C4-2B (cell line): Measurements from ENCODE around the gene ELFN1.

Experiments used
- H3K27ac ChIP-seq: fragments of 450-650 bp; 2 replicates; pipeline ENCODE4 v1.5.1; 2017
- CTCF ChIP-seq: fragments of 450-650 bp; conservative IDR thresholded peaks from 2 replicates; pipeline ENCODE4 v1.5.1; 2017; ENCODE audit warnings: mild to moderate bottlenecking
- ZFX ChIP-seq: fragments of 450-650 bp; IDR thresholded peaks from 2 replicates; pipeline ENCODE4 v1.6.1; 2017

The ELFN1 gene

DNA sequence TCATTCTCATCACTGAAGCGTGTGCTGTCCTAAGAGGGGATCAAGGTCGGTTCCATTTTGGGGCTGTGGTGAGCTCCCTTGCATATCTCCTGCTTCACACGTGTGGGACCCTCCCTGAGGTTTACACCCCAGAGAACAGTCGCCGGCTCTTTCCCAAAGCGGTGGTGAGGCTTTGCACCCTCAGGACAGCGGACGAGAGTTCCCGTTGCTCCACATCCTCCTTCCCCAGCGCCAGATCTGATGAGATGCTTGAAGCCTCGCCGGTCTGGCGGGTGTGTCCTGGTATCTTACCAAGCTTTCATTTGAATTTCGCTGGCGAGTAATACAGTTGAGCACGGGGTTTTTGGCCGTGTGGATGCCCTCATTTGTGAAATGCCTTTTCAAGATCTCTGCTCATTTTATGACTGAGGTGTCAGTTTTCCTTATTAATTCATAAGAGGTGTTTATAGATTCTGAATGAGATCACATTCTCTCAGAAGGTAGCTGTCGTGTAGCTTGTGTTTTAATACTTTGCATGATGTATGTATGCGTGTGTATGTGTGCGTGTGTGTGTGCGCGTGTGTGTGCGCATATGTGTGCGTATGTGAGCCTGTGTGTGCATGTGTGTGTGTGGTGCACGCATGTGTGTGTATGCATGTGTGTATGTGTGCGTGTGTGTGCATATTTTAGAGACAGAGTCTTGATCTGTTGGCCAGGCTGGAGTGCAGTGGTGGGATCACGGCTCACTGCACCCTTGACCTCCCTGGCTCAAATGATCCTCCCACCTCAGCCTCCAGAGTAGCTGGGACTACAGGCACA is 30.7 kb downstream of the ELFN1 start:
- H3K27ac ChIP-seq = no peak overlapping the region
- TF ChIP-seq CTCF = no peak
- TF ChIP-seq ZFX = no peak

- TF ChIP-seq CTCF = no peak
- no peak for TF ChIP-seq ZFX
- no peak overlapping the region for H3K27ac ChIP-seq
Observed at GRCh38 chr7:1702652-1703051, 32.6 kb downstream of the ELFN1 start.

GRCh38 chr7:1703441-1703840 is 33.4 kb downstream of the ELFN1 start:
- no peak overlapping the region for H3K27ac ChIP-seq
- TF ChIP-seq ZFX = no peak
- no peak for TF ChIP-seq CTCF

DNA sequence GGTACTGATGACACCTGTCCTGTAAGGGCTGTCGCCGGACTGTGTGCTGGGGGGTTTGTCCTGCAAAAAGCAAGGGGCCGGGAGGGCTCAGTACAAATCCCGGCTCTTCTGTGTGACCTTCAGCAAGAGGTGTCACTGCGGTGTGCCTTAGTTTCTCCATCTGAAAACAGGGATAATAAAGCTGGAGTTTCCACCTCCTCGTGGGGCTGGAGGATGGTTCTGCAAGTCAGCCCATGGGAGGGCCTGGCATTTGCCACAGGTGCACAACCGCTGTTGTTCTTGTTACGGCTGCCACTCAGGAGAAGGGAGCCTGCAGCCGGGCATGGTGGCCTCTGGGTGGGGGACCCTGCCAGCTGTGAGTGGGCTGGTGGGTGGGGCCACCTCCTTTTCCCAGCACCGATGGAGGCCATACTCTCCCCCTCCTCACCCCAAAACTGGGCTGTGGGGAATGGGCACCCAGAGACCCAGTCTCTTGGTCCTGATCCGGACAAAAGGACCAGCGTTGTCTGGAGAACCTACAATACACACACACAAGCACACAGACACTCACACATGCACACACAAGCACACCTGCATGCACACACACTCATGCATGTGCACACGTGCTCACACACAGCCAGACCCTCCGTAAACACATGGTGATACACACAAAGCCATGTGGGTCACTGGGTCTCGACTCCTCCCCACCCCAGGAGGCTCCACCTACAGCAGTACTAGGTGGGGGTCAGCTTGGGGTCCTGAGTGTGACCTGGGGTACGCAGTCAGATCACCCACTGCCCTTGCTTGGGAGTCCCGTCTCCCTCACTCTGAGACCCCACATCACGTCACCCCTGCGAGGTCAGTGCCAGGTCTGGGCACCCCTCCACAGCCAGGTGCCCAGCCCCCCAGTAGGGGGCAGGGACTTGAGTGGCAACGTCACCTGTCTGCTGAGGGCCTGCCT is 34.1 kb downstream of the ELFN1 start:
- H3K27ac ChIP-seq = no peak overlapping the region
- TF ChIP-seq CTCF = no peak
- TF ChIP-seq ZFX = no peak

DNA sequence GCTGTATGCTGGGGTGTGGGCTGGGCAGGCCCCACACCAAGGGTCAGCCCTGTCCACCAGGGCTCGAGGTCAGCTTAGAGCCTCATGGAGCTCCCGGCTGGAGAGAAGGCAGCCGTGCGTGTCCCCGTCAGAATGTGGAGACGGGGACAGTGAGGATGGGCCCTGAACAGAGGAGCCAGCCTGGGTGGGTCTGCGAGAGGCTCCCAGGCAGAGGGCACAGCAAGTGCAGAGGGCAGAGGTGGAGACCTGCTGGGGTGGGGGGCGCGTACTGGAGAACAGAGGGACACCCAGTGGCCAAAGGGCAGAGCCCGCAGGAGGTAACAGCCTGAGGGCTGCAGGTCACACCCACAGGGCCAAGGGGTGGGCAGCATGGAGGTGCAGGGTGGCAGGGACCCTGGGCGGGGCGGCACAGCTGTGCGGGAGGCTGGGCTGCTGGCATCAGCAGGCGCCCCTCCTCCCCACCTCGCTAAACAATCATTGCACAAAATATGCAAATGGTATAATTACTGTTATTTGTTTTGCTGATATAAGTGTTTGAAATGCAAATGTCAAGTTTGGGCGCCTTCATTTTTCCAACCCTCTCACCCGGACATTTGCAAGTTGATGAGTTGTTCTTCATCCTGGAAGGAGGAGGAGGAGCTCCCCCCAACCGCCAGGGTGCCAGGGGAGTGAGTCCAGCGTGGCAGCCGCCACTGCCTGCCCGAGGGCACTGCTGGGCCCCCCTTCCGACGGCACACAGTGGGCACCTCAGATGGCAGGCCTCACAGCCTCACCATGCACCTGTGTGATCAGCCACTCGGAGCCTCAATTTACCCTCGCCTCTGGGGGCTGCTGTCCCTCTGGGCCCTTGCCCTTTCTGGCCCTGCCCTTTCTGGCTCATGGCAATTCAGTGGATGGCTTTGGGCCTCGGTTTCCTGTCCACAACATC is 35.0 kb downstream of the ELFN1 start:
- H3K27ac ChIP-seq = no peak overlapping the region
- no peak for TF ChIP-seq ZFX
- no peak for TF ChIP-seq CTCF

GRCh38 chr7:1705856-1706255 is 35.8 kb downstream of the ELFN1 start:
- TF ChIP-seq CTCF (no peak), ZFX (no peak)
- H3K27ac ChIP-seq = no peak overlapping the region
